Measurements from ENCODE around the gene NUP37.
"Not testable (repeated sequence)": the region's sequence is repeated elsewhere in the genome, so short reads cannot be mapped to it uniquely, and the experiment has no call there.

The NUP37 gene

DNA sequence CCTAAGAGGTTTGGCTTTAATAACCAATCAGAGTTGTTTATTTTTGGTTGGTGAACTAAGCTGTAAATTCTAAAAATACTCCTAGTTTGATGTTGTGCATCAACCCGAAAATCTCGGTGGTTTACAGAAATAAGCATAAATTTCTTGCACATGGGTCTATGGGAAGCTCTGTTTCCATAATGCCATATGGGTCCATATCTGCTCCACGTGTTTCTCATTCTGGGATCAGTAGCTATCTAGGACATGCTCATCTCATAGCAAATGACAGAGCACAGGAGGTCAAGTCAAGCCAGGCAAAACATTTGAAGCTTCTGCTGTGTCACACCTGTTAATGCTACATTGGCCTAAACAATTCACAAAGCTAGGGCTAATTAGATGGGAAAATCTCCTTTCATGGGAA is 23.1 kb downstream of the NUP37 start:
- TF ChIP-seq CTCF (IDR thresholded peaks at IDR 0.05): no peak
- no peak for TF ChIP-seq ZFX (IDR thresholded peaks at IDR 0.05; ENCODE audit: borderline replicate concordance)
- no peak overlapping the region for H3K27ac ChIP-seq

GRCh38 chr12:102095677-102096263 is 24.1 kb downstream of the NUP37 start:
- TF ChIP-seq CTCF (IDR thresholded peaks at IDR 0.05): peak; percentile 83
- no peak for TF ChIP-seq ZFX (IDR thresholded peaks at IDR 0.05; ENCODE audit: borderline replicate concordance)
- no peak overlapping the region for H3K27ac ChIP-seq

GRCh38 chr12:102093319-102093718 is 26.6 kb downstream of the NUP37 start:
- H3K27ac ChIP-seq: no peak overlapping the region
- TF ChIP-seq ZFX (IDR thresholded peaks at IDR 0.05; ENCODE audit: borderline replicate concordance) (no peak), CTCF (IDR thresholded peaks at IDR 0.05) (no peak)

GRCh38 chr12:102089228-102089835 is 30.6 kb downstream of the NUP37 start:
- not testable (repeated sequence) for H3K27ac ChIP-seq

DNA sequence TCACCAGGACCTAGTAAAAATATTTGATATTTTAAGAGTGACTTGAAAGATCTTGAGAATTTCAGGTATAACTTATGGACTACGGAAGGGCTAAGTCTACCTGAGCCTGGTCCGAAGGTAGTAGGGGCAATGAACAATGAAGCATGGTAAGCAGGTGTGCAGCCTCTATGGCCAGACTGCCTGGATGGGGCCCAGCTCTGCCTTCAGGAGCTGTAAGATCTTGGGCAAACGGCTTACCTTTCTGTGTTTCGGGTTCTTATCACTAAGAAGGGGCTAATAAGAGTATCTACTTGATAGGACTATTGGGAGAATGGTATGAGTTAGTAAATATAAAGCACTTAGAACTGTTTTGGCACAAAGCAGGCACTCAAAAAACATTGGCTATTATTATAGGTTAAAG is 39.1 kb downstream of the NUP37 start:
- no peak overlapping the region for H3K27ac ChIP-seq
- TF ChIP-seq ZFX (IDR thresholded peaks at IDR 0.05; ENCODE audit: borderline replicate concordance): no peak
- no peak for TF ChIP-seq CTCF (IDR thresholded peaks at IDR 0.05)

DNA sequence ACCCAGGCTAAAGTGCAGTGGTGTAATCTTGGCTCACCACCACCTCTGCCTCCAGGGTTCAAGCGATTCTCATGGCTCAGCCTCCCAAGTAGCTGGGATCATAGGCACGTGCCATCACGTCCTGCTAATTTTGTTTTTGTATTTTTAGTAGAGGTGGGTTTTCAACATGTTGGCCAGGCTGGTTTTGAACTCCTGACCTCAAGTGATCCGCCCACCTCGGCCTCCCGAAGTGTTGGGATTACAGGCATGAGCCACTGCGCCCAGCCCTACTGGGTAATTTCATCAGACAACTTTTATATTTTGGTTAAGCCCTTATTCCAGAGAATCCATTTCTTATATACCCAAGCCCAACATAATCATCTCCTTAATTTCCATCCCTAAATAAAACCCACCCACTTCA is 47.8 kb downstream of the NUP37 start:
- not testable (repeated sequence) for H3K27ac ChIP-seq

GRCh38 chr12:102069707-102070106 is 50.2 kb downstream of the NUP37 start:
- TF ChIP-seq CTCF (IDR thresholded peaks at IDR 0.05): no peak
- TF ChIP-seq ZFX (IDR thresholded peaks at IDR 0.05; ENCODE audit: borderline replicate concordance): no peak
- no peak overlapping the region for H3K27ac ChIP-seq

DNA sequence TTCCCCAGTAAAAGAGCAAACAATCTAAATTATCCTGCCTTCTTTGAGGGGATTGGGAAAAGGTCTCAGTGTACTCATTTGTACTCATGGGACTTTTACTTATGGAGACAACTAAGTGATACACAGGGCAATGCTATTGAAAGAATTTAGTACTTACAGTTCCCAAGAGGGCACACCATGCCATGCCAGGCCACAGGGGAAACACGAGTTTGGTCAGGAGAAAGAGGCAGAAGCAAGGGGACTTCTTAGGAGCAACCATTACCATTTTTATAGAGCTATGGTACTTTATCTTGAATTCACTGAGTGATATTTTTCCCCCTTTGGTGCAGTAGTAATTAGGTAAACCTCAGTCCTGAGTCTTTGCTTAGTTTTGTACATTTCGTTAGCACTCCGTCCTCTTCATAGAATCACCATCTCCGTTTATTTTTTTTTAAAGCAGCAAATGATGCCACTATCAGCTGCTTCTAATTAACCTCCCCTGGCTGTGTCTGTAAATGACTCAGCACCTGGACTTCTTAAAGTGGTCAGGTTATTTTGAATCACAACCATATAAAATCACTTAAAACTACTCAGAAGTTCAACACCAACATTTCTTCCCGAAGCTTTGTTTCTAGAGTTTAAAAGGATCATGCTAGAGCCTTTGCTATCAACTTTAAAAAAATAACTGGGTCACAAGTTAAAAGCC is 52.2 kb downstream of the NUP37 start:
- TF ChIP-seq CTCF (IDR thresholded peaks at IDR 0.05): no peak
- TF ChIP-seq ZFX (IDR thresholded peaks at IDR 0.05; ENCODE audit: borderline replicate concordance): no peak

More for the DNA sequence above, 52.2 kb downstream of the NUP37 start:
- H3K27ac ChIP-seq: no peak overlapping the region

Data from 22Rv1 (cell line).